Measurements from ENCODE around the gene AKR1C1.
"Not testable (repeated sequence)": the region's sequence is repeated elsewhere in the genome, so short reads cannot be mapped to it uniquely, and the experiment has no call there.

Gene AKR1C1

DNA sequence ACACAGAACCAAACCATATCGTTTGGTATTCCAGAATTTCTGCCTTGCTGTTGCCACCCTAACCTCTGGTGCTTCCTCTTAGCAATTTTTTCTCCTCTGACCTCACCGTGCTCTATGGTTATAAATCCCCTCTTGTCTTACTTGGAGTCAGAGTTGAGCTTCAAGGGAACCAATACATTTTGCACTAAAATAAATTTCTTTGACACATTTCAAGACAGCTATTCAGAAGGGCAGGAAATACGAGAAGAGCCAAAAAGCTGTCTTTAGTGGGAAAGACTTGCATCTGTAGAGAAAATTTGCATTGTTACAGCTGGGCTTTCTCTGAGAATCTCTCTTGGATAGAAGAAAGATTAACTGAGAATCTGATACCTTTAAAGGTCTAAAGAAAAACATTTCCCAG is 54.9 kb downstream of the AKR1C1 start:
- DNase-seq (ENCODE audit: low read depth in 2 of 2): no peak

DNA sequence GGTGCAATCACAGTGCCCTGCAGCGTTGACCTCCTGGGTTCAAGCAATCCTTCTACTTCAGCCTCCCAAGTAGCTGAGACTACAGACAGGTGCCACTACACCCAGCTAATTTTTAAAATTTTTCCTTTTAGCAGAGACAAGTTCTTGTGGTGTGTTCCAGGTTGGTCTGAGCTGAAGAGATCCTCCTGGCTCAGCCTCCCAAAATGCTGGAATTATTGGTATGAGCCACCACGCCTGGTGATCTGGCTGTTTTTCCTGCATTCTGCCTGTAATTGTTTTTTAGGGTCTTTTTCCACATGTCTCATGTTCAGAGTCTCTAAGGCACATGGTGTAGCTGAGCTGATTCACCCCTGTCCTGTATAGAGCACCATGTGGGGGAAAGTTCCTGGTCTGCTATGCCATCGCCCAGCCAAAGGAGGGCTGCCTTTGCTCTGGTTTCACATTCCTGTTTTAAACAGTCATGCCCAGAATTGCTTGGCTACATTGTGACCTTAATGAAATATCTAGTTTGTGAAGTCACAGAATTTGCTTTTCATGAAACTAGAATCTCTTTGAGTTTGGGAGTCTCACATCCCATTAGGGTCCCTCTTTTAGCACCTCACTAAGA is 55.6 kb downstream of the AKR1C1 start:
- not testable (repeated sequence) for DNase-seq (ENCODE audit: low read depth in 2 of 2)

DNA sequence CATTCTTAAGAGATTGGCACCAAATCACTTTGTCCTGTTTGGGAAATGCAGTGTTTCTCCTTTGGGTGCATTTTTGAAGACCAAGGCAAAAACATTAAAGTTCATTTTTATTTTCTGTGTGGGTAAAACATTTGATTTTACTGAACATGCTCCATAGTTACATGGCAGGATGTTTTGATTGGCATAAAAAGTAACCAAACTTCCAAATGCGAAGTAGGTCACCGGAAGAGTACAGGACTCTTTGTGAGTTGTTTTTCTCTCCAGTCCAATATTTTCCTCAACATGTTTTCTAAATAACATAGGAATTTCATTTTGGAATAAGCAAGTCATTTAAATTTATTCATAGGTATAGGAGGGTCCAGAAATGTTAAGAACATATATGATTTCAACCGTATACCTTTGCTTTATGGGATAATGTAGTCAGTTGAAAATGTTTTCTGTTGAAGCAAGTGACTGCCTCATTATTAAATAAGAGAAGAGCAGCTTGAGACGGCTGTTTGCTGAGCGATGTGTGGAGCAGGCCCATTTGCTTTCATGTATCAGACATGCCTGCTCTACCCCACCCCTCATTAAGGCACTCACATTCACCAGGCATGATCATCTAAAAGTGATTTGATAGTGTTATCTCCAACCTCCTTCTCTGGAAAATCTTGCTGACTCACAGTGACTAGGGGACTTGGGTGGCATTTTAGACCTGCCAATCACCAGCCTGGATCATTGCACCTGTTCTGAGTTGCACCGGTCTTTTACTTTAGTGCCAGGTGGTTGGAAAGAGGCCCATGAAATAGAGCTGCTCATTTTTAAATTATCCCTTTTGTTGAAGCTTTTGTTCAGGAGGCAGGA is 56.8 kb downstream of the AKR1C1 start:
- DNase-seq (ENCODE audit: low read depth in 2 of 2): not testable (repeated sequence)

DNA sequence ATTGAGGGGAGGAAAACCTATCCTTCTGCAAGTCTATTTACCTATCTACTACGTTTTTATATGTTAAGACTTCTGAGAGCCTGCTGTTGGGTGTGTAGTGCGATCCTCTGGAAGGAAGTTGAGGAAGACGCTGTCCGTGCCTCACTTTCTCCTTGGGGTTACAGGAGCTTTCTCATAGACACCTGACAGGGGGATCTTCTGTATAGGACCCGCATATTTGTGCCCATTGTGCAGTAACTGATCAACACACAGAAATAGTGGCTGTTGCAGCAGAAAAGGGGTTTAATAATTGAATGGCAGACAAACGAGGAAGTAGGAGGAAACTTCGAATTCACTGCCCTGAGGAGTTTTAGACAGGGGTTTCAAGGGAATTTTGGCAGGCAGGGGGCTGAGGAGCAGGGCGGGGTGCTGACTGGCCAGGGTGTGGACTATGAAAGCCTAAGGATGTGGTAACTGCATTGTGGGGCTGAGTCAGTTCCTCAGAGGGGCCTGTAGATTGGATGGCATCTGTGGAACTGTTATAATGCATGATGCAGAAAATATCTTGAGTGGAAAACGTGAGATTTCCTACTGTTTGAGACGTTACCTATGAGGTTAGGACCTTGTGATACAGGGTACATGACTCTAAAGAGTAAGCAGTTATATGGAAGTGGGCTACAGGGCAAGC is 58.5 kb downstream of the AKR1C1 start:
- not testable (repeated sequence) for DNase-seq (ENCODE audit: low read depth in 2 of 2)

DNA sequence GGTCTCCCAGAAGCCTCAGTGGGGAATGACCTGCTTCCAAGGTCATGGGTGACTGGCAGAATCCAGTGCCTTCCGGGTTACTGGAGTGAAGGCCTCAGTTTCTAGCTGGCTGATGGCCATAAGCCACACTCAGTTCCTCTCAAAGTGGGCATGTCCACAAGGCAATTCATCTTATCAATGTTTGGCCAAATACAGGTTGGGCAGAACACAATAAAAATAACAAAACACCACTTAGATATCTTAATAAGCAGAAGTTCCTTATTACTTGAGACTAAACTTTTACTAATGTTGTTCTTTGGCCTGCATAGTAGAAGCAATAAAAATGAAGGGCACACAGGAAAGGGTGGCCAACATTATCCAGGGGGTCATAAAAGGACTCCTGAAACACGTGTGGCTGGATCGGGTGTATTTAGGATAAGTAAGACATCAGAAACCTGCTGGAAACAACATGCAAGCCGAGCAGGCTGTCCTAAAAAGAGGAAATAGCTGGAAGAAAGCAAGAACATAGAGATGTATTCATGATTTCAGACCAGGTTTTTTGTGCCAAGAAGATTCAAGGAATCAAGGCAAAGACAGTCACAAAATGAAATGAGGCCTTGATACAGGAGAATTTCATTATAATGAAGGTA is 60.1 kb downstream of the AKR1C1 start:
- no peak for DNase-seq (ENCODE audit: low read depth in 2 of 2)

DNA sequence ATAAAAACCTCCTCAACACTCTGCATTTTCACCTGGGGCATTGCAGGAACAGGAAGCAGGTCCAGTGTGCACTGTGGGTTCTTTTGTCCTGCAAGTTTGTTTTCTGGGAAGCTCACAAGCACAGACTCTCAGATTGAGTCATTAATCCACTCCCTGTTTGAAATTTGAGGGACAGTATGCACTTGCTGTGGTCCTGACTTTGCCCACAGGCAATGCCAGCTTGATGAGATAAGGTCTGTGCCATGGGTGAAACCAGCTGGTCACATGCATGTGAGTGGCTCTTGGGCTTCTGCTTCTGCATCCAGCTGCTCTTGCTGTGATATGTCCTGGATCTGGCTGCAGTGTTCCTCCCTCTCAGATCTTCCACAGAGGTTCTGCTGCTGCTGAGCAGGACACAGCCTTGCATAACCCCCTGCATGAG is 62.3 kb downstream of the AKR1C1 start:
- DNase-seq (ENCODE audit: low read depth in 2 of 2): not testable (repeated sequence)

DNA sequence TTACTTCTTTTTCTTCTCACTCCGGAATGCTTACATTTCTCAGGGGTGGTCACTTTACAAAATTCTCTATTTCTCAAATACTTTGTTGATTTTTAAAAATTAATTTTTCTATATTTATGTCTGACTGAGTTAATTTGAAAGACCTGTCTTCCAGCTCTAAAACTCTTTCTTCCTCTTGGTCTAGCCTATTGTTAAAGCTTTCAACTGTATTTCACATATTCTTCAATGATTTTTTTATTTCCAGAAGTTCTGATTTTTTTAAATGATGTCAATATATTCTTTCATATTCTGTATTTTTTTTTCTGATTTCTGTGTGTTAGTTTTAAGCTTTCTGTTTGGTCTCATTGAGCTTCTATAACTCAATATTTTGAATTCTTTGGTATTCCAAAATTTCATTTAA is 67.8 kb downstream of the AKR1C1 start:
- no peak for DNase-seq (ENCODE audit: low read depth in 2 of 2)

DNA sequence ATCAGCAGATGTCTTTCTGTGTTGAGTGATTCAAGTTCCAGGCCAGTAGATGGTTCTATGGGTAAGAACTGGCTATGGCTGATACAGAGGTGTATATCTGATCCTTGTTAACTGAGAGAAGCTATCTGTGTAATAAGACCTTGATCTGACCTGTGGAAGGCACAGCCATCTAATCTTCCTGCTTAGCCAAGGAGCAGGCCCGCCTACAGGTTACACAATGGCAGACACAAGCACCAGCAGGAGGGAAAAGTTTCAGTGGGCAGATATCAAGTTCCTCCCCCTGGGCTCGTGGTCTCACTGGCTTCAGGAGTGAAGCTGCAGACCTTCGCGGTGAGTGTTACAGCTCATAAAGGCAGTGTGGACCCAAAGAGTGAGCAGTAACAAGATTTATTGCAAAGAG is 68.4 kb downstream of the AKR1C1 start:
- DNase-seq (ENCODE audit: low read depth in 2 of 2): not testable (repeated sequence)

DNA sequence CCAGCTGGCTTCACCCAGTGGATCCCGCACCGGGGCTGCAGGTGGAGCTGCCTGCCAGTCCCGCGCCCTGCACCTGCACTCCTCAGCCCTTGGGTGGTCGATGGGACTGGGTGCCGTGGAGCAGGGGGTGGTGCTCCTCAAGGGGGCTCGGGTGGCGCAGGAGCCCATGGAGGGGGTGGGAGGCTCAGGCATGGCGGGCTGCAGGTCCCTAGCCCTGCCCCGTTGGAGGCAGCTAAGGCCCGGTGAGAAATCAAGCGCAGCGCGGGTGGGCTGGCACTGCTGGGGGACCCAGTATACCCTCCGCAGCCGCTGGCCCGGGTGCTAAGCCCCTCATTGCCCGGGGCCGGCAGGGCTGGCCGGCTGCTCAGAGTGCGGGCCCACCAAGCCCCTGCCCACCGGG is 69.2 kb downstream of the AKR1C1 start:
- not testable (repeated sequence) for DNase-seq (ENCODE audit: low read depth in 2 of 2)

All from activated CD8-positive, alpha-beta memory T cell treated with anti-CD3 and anti-CD28 coated beads for 4 hours (primary cell).